ENCODE results near the gene TAF1C. TPM values are rescaled to one million over a fixed set of nuclear protein-coding genes. Genes with fewer than 3 reads are reported as not detected.
"Not testable (repeated sequence)": the region's sequence is repeated elsewhere in the genome, so short reads cannot be mapped to it uniquely, and the experiment has no call there.

Gene TAF1C
- total RNA-seq, 2 experiments from 2014 or later = 59.3 to 66.2 TPM

DNA sequence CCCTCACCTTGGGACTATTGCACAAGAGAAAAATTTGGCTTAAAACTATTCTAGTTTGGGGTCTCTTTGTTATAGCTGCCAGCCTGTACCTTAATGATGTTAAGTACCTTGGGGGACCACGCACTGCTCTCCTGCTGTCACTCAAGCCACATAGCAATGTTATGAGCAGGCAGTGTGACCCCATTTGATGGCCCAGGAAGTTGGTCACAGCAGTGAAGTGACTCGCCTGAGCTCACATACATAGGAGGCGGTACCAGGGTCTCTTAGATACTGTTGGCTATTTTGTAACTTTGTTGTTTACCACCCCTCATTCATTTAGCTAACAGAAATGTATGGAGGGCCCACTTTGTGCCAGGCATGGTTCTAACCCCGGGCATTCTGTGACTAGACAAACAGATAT lies 36.6 kb upstream of the TAF1C start:
- H3K36me3 Mint-ChIP-seq (ENCODE audit: low read depth) = no peaks in the 10 kb centered on the region

DNA sequence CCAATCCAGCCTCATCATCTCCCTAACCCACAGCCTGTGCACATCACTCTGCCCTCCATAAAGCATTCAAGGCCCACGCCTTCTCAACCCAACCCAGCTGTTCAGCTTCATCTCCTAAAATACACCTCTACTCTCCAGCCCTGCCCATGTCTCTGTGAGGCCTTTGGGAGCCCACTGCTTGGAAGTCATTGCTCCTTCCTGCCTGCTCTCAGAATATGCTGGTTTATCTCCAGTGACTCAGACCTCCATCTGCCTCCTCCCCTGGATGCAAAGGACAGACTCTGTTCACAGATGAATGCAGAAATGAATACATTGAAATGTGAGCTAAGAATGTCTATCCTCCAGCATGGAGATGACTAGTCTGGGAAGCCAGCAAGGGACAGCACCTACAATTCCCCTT lies 34.0 kb upstream of the TAF1C start:
- Mint-ChIP-seq H3K27ac (no peak overlapping the region), H3K4me1 (ENCODE audit: low read depth) (no peaks in the 10 kb centered on the region), H3K36me3 (ENCODE audit: low read depth) (no peaks in the 10 kb centered on the region), H3K27me3 (ENCODE audit: low read depth) (no peaks in the 10 kb centered on the region), H3K9me3 (no peaks in the 10 kb centered on the region), H3K4me3 (no peak overlapping the region)
- intact Hi-C loops (cut with micrococcal nuclease) = no loop called here
- DNase-seq = no peak
- CTCF ChIA-PET = no interaction called here

More for the DNA sequence above, 36.6 kb upstream of the TAF1C start:
- peaks cover 5% of the 10 kb centered on the region for H3K27me3 Mint-ChIP-seq (ENCODE audit: low read depth)
- H3K4me3 Mint-ChIP-seq = no peak overlapping the region
- H3K27ac Mint-ChIP-seq = no peak overlapping the region
- H3K9me3 Mint-ChIP-seq = no peaks in the 10 kb centered on the region
- no peaks in the 10 kb centered on the region for H3K4me1 Mint-ChIP-seq (ENCODE audit: low read depth)
- CTCF ChIA-PET = no interaction called here
- DNase-seq = no peak
- intact Hi-C loops (cut with micrococcal nuclease) = no loop called here

DNA sequence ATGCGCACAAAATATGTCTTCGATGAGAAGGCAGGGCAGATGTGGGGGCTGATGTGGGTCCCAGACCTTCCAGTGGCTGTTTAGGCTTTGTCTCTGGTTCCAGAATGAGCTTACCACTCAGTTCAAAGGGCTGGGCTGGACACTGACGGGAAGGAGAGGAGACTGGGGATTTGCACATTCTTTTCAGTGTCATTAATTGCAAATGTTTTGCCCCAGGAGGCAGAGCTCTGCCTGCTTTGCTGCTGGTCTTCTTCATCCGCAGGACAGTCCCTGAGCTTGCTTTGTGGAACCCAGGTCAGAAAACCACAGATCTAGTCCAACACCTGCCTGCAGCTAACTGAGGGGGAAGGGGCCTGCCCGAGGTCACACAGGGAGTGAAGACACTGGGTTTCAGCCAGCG lies 32.1 kb upstream of the TAF1C start:
- Mint-ChIP-seq H3K36me3 (ENCODE audit: low read depth) (no peaks in the 10 kb centered on the region), H3K27me3 (ENCODE audit: low read depth) (no peaks in the 10 kb centered on the region), H3K4me1 (ENCODE audit: low read depth) (no peaks in the 10 kb centered on the region), H3K4me3 (no peak overlapping the region), H3K9me3 (no peaks in the 10 kb centered on the region), H3K27ac (no peak overlapping the region)
- CTCF ChIA-PET = no interaction called here
- no peak for DNase-seq
- intact Hi-C loops (cut with micrococcal nuclease) = no loop called here

DNA sequence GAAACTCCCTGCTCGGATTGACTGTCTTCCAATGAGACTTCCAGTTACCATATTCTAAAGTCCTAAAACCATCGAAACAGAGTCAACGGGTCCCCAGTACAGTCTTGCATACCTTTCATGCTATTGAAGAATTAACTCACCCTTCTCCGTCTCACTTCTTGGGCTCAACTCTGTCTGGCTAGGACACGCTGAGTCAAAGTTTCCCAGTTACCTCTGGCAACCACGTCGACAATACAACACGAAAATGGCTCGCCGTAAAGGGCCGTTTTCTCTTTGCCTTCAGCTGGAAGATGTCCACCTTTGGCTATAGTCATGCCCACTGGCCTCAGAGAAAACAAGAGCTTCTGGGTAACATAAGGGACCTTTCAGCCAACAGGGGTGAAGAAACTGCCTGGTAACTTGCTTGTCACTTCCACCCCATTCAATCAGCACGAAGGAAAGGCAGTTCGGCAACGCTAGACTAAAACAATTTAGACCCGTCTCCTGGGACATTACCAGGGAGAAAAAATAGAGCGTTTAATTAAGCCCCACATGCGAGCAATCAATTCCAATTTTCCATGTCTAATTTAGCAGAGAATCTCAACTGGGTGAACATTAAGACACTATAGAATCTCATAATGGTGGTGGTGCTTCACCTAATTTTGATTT lies 31.4 kb upstream of the TAF1C start:
- no peaks in the 10 kb centered on the region for H3K9me3 Mint-ChIP-seq
- H3K27ac Mint-ChIP-seq = no peak overlapping the region
- CTCF ChIA-PET = no interaction called here
- no peak overlapping the region for H3K4me3 Mint-ChIP-seq
- no peaks in the 10 kb centered on the region for H3K4me1 Mint-ChIP-seq (ENCODE audit: low read depth)
- no peak for DNase-seq
- H3K27me3 Mint-ChIP-seq (ENCODE audit: low read depth) = no peaks in the 10 kb centered on the region
- intact Hi-C loops (cut with micrococcal nuclease) = no loop called here
- no peaks in the 10 kb centered on the region for H3K36me3 Mint-ChIP-seq (ENCODE audit: low read depth)

DNA sequence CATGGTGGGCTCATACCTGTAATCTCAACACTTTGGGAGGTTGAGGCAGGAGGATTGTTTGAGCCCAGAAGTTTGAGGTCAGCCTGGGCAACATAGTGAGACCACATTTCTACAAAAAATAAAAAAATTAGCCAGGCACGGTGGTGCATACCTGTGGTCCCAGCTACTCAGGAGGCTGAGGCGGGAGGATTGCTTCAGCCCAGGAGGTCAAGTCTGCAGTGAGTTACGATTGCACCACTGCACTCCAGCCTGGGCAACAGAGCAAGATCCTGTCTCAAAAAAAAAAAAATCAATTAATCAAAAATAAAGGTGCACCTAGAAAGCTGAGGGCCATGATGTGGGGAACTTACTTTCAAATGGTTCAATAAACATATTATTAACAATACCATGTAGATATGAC lies 29.3 kb upstream of the TAF1C start:
- H3K9me3 Mint-ChIP-seq, CTCF ChIA-PET, H3K27ac Mint-ChIP-seq: not testable (repeated sequence)

DNA sequence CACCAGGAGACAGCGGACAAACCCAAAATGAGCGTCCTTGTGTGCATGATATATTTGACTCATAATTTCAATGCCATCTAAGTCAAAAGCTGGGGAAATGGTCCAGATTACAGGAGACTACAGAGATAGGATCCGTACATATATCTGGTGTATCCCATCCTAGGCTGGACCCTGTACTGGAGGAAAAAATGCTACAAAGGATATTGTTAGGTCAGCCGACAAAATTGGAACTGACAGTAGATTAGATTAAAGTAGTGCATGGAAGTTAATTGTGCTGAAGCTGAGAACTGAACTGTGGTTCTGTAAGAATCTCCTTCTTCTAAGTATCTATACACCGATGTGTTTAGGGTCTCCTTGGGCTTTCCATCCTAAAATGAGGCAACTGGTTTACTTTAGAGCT lies 28.7 kb upstream of the TAF1C start:
- H3K4me1 Mint-ChIP-seq (ENCODE audit: low read depth) = no peaks in the 10 kb centered on the region
- H3K27ac Mint-ChIP-seq = no peak overlapping the region
- DNase-seq = no peak
- intact Hi-C loops (cut with micrococcal nuclease) = no loop called here
- CTCF ChIA-PET = no interaction called here
- no peaks in the 10 kb centered on the region for H3K27me3 Mint-ChIP-seq (ENCODE audit: low read depth)
- H3K36me3 Mint-ChIP-seq (ENCODE audit: low read depth) = no peaks in the 10 kb centered on the region
- no peak overlapping the region for H3K4me3 Mint-ChIP-seq
- no peaks in the 10 kb centered on the region for H3K9me3 Mint-ChIP-seq

More for the DNA sequence above, 29.3 kb upstream of the TAF1C start:
- H3K27me3 Mint-ChIP-seq (ENCODE audit: low read depth); H3K36me3 Mint-ChIP-seq (ENCODE audit: low read depth); intact Hi-C loops (cut with micrococcal nuclease); H3K4me3 Mint-ChIP-seq; DNase-seq; H3K4me1 Mint-ChIP-seq (ENCODE audit: low read depth): not testable (repeated sequence)

DNA sequence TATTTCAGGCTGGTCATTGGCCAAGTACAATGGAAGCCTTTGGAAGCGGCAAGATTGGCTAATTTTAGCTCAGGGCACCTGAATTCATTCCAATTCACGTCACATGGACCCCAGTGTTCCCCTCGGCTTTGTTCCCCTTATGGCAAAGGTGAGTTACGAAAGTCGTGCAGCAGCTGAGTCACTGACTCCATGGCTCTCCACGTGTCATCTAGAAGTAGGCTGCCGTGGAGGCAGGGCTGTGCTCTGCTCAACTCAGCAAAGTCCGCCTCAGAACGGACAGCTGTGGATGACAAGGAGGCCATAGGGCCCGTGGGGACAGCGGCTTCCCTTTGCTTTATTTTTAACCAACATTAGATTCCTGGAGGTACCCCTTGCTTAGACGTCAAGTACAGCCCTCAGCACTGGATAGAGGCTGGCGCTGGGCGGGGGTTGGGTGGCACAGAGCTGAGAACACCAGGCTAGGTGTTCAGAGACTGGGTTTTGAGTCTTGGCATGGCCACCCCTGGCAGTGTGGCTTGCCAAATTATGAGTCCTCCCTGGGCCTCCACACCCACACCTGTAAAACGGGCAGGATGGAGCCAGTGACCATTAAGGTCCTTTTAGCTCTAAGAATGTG lies 27.7 kb upstream of the TAF1C start:
- Mint-ChIP-seq H3K9me3 (no peaks in the 10 kb centered on the region), H3K27me3 (ENCODE audit: low read depth) (no peaks in the 10 kb centered on the region), H3K36me3 (ENCODE audit: low read depth) (no peaks in the 10 kb centered on the region), H3K27ac (no peak overlapping the region), H3K4me1 (ENCODE audit: low read depth) (no peaks in the 10 kb centered on the region), H3K4me3 (no peak overlapping the region)
- CTCF ChIA-PET = no interaction called here
- no peak for DNase-seq
- intact Hi-C loops (cut with micrococcal nuclease) = no loop called here

DNA sequence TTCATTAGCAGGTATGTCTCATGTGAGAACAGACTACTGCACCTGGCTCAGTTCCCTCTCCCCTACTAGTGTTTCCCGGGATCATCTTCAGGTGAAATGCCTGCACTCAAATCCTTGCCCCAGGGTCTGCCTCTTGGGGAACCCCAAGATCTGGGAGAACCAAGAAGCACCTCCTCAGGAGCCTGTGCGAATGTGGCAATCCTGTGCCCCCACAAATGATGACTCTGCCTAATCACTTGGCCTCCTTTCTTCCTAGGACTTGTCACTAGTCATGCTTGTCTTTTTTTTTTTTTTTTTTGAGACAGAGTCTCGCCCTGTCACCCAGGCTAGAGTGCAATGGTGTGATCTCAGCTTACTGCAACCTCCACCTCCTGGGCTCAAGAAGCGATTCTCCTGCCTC lies 25.8 kb upstream of the TAF1C start:
- no peaks in the 10 kb centered on the region for H3K9me3 Mint-ChIP-seq
- no peak overlapping the region for H3K27ac Mint-ChIP-seq
- no peak for DNase-seq
- no peaks in the 10 kb centered on the region for H3K27me3 Mint-ChIP-seq (ENCODE audit: low read depth)
- CTCF ChIA-PET = no interaction called here
- H3K4me3 Mint-ChIP-seq = no peak overlapping the region
- intact Hi-C loops (cut with micrococcal nuclease) = no loop called here
- H3K4me1 Mint-ChIP-seq (ENCODE audit: low read depth) = no peaks in the 10 kb centered on the region
- no peaks in the 10 kb centered on the region for H3K36me3 Mint-ChIP-seq (ENCODE audit: low read depth)

DNA sequence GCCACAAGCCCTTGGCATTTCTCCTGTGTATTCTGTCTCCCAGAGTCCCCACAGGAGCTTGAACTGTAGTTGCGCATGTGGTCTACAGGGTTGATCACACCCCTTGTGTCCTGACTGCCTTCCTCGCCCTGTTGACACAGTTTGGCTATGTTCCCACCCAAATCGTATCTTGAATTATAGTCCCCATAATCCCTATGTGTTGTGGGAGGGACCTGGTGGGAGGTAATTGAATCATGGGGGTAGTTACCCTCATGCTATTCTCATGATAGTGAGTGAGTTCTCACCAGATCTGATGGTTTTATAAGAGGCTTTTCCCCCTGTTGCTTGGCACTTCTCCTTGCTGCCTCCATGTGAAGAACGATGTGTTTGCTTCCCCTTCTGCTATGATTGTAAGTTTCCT lies 25.3 kb upstream of the TAF1C start:
- H3K27me3 Mint-ChIP-seq (ENCODE audit: low read depth) = no peaks in the 10 kb centered on the region
- H3K27ac Mint-ChIP-seq = no peak overlapping the region
- intact Hi-C loops (cut with micrococcal nuclease) = no loop called here
- DNase-seq = no peak
- CTCF ChIA-PET = interaction anchor here (0.7 kb wide), 1 partner anchor 759 kb away, joined by 3 read pairs; no protein-coding TSS in a partner anchor
- H3K4me1 Mint-ChIP-seq (ENCODE audit: low read depth) = no peaks in the 10 kb centered on the region
- H3K9me3 Mint-ChIP-seq = no peaks in the 10 kb centered on the region
- H3K4me3 Mint-ChIP-seq = no peak overlapping the region
- no peaks in the 10 kb centered on the region for H3K36me3 Mint-ChIP-seq (ENCODE audit: low read depth)

DNA sequence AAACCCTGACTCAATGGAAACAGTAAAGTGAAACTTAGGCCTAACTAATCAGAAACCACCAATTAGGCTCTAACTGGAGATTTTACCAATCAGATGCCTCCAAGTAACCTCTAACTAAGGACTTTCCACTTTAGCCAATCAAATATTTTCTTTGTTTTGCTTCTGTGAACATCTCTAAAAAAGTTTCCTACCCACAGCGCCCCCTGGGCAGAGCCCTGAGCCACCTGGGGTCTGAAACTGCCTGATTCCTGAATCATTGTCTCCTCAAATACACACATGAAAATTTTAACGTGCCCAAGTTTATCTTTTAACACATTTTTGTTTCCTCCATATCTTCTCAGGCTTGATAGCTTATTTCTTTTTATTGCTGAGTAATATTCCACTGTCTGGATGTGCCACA lies 23.1 kb upstream of the TAF1C start:
- peak; percentile 10 for DNase-seq
- no peaks in the 10 kb centered on the region for H3K9me3 Mint-ChIP-seq
- H3K4me3 Mint-ChIP-seq = no peak overlapping the region
- intact Hi-C loops (cut with micrococcal nuclease) = no loop called here
- H3K4me1 Mint-ChIP-seq (ENCODE audit: low read depth) = no peaks in the 10 kb centered on the region
- H3K27me3 Mint-ChIP-seq (ENCODE audit: low read depth) = no peaks in the 10 kb centered on the region
- CTCF ChIA-PET = interaction anchor here (0.6 kb wide), 1 partner anchor 283 kb away, joined by 3 read pairs; no protein-coding TSS in a partner anchor
- no peaks in the 10 kb centered on the region for H3K36me3 Mint-ChIP-seq (ENCODE audit: low read depth)
- H3K27ac Mint-ChIP-seq = no peak overlapping the region

DNA sequence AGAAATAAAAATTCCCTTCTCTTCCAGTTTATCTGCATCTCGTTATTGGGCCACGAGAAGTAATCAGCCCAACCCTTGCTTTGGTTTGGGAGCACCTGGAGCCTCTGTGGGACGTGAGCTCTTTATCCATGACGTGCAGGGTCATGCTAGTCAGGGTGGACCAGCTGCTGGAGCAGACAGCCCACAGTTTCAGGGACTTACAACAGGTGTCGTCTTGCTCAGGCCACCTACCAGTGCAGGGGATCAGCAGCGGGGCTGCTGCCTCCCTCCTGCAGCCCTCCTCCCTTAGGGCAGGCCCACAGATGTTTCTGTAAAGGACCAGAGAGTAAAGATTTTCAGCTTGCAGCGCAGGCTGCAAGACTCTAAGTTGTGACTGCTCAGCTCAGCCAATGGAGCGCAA lies 21.0 kb upstream of the TAF1C start:
- Mint-ChIP-seq H3K9me3 (no peaks in the 10 kb centered on the region), H3K4me3 (no peak overlapping the region), H3K27ac (no peak overlapping the region), H3K4me1 (ENCODE audit: low read depth) (no peaks in the 10 kb centered on the region), H3K36me3 (ENCODE audit: low read depth) (no peaks in the 10 kb centered on the region), H3K27me3 (ENCODE audit: low read depth) (no peaks in the 10 kb centered on the region)
- no peak for DNase-seq
- intact Hi-C loops (cut with micrococcal nuclease) = no loop called here
- CTCF ChIA-PET = no interaction called here

DNA sequence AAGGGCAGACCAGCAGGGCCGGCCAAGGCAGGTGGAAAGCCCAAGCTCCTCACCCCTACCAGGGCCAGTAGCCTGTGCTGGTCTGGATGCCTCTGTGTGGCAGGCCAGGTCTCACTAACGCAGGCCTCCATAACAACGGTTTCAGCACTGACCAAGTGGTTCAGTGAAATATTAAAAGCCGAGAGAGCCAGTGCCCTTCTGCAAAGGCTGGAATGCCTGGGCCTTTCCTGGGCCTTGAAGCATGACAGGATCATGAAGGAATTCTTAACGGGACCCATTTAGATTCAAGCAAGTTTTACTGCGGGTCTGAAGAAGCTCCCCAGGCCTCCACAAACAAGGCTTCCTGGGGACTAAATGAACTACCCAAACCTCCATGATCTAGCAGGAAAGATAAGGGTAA lies 20.4 kb upstream of the TAF1C start:
- H3K27me3 Mint-ChIP-seq (ENCODE audit: low read depth) = no peaks in the 10 kb centered on the region
- no peaks in the 10 kb centered on the region for H3K4me1 Mint-ChIP-seq (ENCODE audit: low read depth)
- no peaks in the 10 kb centered on the region for H3K36me3 Mint-ChIP-seq (ENCODE audit: low read depth)
- CTCF ChIA-PET = no interaction called here
- DNase-seq = no peak
- H3K27ac Mint-ChIP-seq = no peak overlapping the region
- no peaks in the 10 kb centered on the region for H3K9me3 Mint-ChIP-seq
- no peak overlapping the region for H3K4me3 Mint-ChIP-seq
- intact Hi-C loops (cut with micrococcal nuclease) = no loop called here

DNA sequence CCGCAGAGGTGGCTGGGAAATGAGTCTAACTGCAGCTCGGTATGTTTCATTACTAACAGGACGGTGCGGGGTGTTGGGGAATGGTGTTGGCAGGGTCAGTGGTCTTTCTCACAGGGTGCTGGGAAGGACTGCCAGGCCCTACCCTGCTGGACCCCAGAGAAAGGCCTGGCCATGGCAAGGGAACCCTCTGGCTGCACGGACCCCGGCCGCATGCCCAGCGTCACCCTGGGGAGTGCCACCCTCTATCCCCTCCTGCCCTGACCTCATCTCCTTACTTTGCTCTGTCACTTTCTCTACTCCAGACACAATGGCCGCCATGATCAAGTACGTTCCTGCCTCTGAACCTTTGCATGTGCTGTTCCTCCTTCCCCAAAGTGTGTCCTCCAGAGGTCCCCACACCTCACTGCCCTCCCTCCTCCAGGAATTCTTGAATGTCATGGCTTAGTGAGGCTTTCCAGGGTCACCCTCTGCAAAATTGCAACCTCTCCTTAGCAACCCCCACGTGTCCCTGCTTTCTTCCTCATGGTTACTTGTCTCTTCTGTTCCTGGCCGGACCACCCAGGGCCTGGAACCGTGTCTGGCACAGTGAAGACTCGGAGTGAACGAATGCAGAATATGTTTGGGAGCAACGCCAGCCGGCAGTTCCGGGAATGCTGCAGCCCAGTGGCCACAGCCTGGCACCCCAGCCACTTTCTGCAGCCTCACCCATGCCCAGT lies 19.3 kb upstream of the TAF1C start:
- no peaks in the 10 kb centered on the region for H3K9me3 Mint-ChIP-seq
- H3K36me3 Mint-ChIP-seq (ENCODE audit: low read depth) = no peaks in the 10 kb centered on the region
- CTCF ChIA-PET = no interaction called here
- H3K27me3 Mint-ChIP-seq (ENCODE audit: low read depth) = no peaks in the 10 kb centered on the region
- H3K27ac Mint-ChIP-seq = no peak overlapping the region
- no peaks in the 10 kb centered on the region for H3K4me1 Mint-ChIP-seq (ENCODE audit: low read depth)
- no peak for DNase-seq
- H3K4me3 Mint-ChIP-seq = no peak overlapping the region
- intact Hi-C loops (cut with micrococcal nuclease) = no loop called here

All from activated naive CD4-positive, alpha-beta T cell treated with anti-CD3 and anti-CD28 coated beads for 36 hours (primary cell).